ENCODE measurements around the gene CGB1. TPM values are rescaled to one million over a fixed set of nuclear protein-coding genes. Genes with fewer than 3 reads are reported as not detected.
"Not testable (repeated sequence)": the region's sequence is repeated elsewhere in the genome, so short reads cannot be mapped to it uniquely, and the experiment has no call there.

Gene CGB1
- total RNA-seq, 1 experiment from 2014 or later: not detected

DNA sequence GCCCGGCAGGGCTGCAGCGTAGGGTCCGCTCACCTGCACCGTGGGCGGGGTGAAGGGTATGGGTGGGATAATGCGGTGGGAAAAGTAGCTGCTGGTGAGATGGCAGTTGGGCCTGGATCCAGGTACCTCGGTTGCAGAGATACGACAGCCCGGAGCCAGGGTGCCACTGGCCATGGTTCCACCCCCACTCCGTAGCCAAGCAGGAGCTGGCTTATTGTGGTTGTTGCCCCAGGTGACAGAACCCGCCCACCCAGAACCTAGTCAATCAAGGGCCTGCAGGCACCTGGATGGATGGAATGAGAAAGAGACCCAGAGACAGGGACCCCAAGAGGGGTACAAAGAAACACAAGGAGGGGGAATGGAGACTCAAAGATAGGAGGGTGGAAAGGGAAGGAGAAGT lies 16.4 kb downstream of the CGB1 start:
- Histone ChIP-seq H3K36me3 (ENCODE audit: control insufficient read depth, insufficient read depth, low read length) (no peaks in the 10 kb centered on the region), H3K4me1 (0 out of 2 replicates have a peak, but pooled peaks cover 9% of the 10 kb centered on the region), H3K4me3 (ENCODE audit: low read depth, low read length) (no peak overlapping the region), H3K9me3 (no peaks in the 10 kb centered on the region), H3K27me3 (replicated peaks; ENCODE audit: control insufficient read depth, insufficient read depth, low read length) (no peaks in the 10 kb centered on the region; the same call in 1 of the 2 replicates)
- no TSS peak for BruUV-seq (replicated peaks)
- intact Hi-C loops (cut with micrococcal nuclease; ENCODE audit: unreplicated experiment): no loop called here
- peaks cover 23% of the 10 kb centered on the region for H3K36me3 Mint-ChIP-seq (ENCODE audit: insufficient read depth, unreplicated experiment)
- no peak overlapping the region for H3K27ac Mint-ChIP-seq (ENCODE audit: unreplicated experiment)
- no peaks in the 10 kb centered on the region for H3K9me3 Mint-ChIP-seq (ENCODE audit: unreplicated experiment)
- H3K4me1 Mint-ChIP-seq (ENCODE audit: low read depth, unreplicated experiment): peaks cover 21% of the 10 kb centered on the region
- CTCF ChIA-PET: interaction anchor here (1.2 to 4.0 kb wide), 5 partner anchors 21 to 86 kb away, joined by 4 to 51 read pairs (median 10); partner anchors contain the start of genes GYS1, NTF4 and RUVBL2
- no peak for DNase-seq
- TF ChIP-seq, protein P1, sequence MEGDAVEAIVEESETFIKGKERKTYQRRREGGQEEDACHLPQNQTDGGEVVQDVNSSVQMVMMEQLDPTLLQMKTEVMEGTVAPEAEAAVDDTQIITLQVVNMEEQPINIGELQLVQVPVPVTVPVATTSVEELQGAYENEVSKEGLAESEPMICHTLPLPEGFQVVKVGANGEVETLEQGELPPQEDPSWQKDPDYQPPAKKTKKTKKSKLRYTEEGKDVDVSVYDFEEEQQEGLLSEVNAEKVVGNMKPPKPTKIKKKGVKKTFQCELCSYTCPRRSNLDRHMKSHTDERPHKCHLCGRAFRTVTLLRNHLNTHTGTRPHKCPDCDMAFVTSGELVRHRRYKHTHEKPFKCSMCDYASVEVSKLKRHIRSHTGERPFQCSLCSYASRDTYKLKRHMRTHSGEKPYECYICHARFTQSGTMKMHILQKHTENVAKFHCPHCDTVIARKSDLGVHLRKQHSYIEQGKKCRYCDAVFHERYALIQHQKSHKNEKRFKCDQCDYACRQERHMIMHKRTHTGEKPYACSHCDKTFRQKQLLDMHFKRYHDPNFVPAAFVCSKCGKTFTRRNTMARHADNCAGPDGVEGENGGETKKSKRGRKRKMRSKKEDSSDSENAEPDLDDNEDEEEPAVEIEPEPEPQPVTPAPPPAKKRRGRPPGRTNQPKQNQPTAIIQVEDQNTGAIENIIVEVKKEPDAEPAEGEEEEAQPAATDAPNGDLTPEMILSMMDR (IDR thresholded peaks at IDR 0.05; ENCODE audit: insufficient read depth in 1 of 2, low read depth in 1 of 2, low read length in 1 of 2, severe bottlenecking in 1 of 2, unreplicated experiment in 1 of 2): no peak
- H3K27me3 Mint-ChIP-seq (ENCODE audit: insufficient read depth, unreplicated experiment): no peaks in the 10 kb centered on the region
- POLR2A ChIA-PET: no interaction called here
- H3K4me3 Mint-ChIP-seq (ENCODE audit: unreplicated experiment): peak overlapping the region; percentile 79

DNA sequence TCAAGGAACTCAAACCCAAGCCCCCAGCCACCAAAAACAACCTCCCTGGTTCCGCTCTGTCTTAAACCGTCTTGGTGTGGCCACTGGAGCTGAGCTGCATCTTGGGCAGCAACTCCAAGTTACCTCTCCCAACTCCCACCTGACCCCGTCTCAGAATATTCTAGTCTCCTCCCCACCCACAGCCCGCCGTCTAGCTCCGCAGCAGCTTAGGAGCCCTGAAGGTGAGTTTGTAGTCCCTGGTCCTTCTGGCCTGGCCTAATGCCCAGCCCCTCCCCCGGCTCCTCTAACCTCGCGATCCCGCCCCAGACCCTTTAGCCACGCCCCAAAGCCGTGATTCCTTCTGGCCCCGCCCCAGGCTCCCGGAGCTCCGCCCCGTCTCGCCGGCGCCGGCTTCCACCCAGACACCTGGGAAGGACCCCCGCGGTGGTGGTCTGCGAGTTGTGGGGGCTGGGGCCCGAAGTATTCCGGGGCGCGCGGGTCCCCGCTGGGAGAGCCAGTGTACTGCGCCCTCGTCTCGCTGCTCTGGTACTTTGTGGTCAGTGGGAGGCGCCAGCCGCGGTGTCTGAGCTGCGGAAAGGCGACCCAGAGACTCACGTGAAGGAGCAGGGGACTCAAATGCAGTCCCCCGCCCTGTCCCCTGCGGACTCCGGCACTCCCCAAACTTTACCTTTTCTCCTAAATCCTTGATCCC lies 17.3 kb downstream of the CGB1 start:
- Mint-ChIP-seq H3K4me3 (ENCODE audit: unreplicated experiment) (peak overlapping the region; percentile 79), H3K4me1 (ENCODE audit: low read depth, unreplicated experiment) (peaks cover 21% of the 10 kb centered on the region), H3K27me3 (ENCODE audit: insufficient read depth, unreplicated experiment) (no peaks in the 10 kb centered on the region), H3K36me3 (ENCODE audit: insufficient read depth, unreplicated experiment) (peaks cover 31% of the 10 kb centered on the region), H3K9me3 (ENCODE audit: unreplicated experiment) (no peaks in the 10 kb centered on the region), H3K27ac (ENCODE audit: unreplicated experiment) (peak overlapping the region; percentile 45)
- H3K4me1 ChIP-seq: 0 out of 2 replicates have a peak, but pooled peaks cover 9% of the 10 kb centered on the region
- no TSS peak for BruUV-seq (replicated peaks)
- peaks cover 1% of the 10 kb centered on the region; the same call in 1 of the 2 replicates for H3K36me3 ChIP-seq (ENCODE audit: control insufficient read depth, insufficient read depth, low read length)
- TF ChIP-seq, protein P1 (IDR thresholded peaks at IDR 0.05; ENCODE audit: insufficient read depth in 1 of 2, low read depth in 1 of 2, low read length in 1 of 2, severe bottlenecking in 1 of 2, unreplicated experiment in 1 of 2): peak in 1 of 2 experiments; percentile 34
- H3K27me3 ChIP-seq (replicated peaks; ENCODE audit: control insufficient read depth, insufficient read depth, low read length): no peaks in the 10 kb centered on the region; the same call in 1 of the 2 replicates
- peak; percentile 84 to 88 for DNase-seq
- ChIA-PET CTCF (interaction anchor here (0.6 to 4.0 kb wide), 11 partner anchors 20 to 129 kb away, joined by 3 to 51 read pairs (median 5); partner anchors contain the start of genes GYS1, NTF4 and RUVBL2), POLR2A (interaction anchor here (0.5 to 1.3 kb wide), 4 partner anchors 26 to 155 kb away, joined by 3 to 9 read pairs (median 3); partner anchors contain the start of genes GYS1 and RUVBL2)
- H3K9me3 ChIP-seq: no peaks in the 10 kb centered on the region
- intact Hi-C loops (cut with micrococcal nuclease; ENCODE audit: unreplicated experiment): loop anchor here (2.0 kb wide), 1 partner anchor 21 kb away; no protein-coding TSS in a partner anchor
- peak overlapping the region; percentile 49 for H3K4me3 ChIP-seq (ENCODE audit: low read depth, low read length)

DNA sequence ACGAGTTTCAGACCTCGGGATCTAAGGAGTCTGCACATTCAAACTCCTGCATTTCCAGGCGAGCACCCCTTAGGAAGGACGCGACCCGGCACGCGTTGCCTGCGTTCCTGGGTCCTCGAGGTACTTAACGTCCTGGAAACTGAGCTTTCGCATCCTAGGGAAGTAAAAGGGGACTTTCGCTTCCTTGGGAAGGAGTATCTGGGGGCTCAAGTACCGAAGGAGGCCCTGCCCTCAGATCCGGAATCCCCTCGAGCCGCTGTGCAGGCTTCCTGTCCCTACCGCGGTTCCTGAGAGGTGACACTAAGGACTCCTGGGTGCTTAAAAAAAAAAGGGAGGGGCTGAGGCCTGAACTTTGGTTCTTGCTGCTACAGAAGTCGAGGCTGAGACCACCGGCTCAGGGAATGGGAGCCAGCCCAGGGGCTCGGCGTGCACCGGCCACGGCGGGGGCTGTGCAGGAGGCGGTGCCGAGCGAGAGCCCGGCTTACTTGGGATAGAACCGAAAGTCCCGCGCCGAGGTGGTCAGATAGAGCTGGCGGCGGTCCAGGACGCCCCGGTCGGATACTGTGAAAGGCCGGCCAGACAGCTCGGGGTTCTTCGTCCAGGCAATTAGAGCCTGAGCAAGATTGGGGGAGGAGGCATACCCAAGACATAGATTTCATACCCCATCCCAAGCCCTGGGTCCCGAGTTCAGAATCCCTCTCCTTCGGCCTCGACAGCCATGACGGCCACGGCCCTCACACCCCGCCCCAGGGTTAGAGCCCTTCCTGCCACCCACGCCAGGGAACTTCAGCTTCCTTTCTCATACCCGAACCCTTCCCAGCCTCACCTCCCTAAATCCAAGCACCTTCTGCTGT lies 18.1 kb downstream of the CGB1 start:
- H3K27me3 Mint-ChIP-seq (ENCODE audit: insufficient read depth, unreplicated experiment); H3K36me3 ChIP-seq (ENCODE audit: control insufficient read depth, insufficient read depth, low read length); H3K27me3 ChIP-seq (replicated peaks; ENCODE audit: control insufficient read depth, insufficient read depth, low read length); H3K4me1 ChIP-seq; H3K9me3 Mint-ChIP-seq (ENCODE audit: unreplicated experiment); BruUV-seq (replicated peaks); H3K9me3 ChIP-seq: not testable (repeated sequence)
- Mint-ChIP-seq H3K4me3 (ENCODE audit: unreplicated experiment) (peak overlapping the region; percentile 79), H3K36me3 (ENCODE audit: insufficient read depth, unreplicated experiment) (peaks cover 36% of the 10 kb centered on the region), H3K4me1 (ENCODE audit: low read depth, unreplicated experiment) (peaks cover 21% of the 10 kb centered on the region), H3K27ac (ENCODE audit: unreplicated experiment) (peak overlapping the region; percentile 45)
- DNase-seq: peak in 1 of 2 experiments; percentile 38
- intact Hi-C loops (cut with micrococcal nuclease; ENCODE audit: unreplicated experiment): loop anchor here (2.0 kb wide), 1 partner anchor 20 kb away; no protein-coding TSS in a partner anchor
- POLR2A ChIA-PET: interaction anchor here (0.9 to 1.3 kb wide), 3 partner anchors 25 to 55 kb away, joined by 3 to 9 read pairs (median 5); partner anchors contain the start of genes GYS1 and RUVBL2
- CTCF ChIA-PET: interaction anchor here (0.6 to 4.0 kb wide), 12 partner anchors 19 to 130 kb away, joined by 3 to 51 read pairs (median 6); partner anchors contain the start of genes GYS1, NTF4 and RUVBL2
- peak overlapping the region; percentile 49 for H3K4me3 ChIP-seq (ENCODE audit: low read depth, low read length)

Data from Caco-2 (cell line).